ENCODE data around the gene MYT1.

Gene MYT1

DNA sequence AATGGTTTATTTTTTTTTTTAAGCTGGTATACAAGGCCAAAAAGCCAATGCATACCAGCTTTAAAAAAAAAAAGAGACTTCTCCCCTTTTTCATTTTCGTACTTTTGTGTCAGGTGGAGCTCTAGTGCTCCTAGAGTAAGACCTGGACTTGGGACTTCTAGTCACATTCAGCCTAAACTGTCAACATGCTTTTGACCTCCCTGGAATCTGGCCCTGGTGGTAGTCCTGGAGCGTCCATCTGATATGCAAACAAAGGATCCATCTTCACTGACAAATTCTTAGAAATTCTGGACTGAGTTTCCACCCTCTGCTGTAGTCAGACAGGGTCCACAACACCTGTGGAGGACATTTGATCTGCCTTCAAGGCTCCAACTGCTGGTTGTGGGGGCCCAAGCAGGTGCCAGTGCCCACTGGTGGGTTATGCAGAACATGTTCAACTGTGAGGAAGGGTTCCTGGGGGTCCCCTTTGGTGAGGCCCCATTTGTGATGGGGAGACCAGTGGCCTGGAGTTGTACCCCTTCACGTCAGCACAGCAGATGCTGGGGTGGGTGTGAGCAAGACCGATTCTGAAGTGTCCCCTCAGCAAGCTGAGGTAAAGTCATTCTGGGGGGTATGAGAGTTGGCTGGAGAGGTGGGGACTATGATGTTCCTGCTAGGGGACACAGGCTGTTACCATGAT lies 78.7 kb downstream of the MYT1 start:
- no peak for DNase-seq (ENCODE audit: low spot score)
- FAIRE-seq: no peak

DNA sequence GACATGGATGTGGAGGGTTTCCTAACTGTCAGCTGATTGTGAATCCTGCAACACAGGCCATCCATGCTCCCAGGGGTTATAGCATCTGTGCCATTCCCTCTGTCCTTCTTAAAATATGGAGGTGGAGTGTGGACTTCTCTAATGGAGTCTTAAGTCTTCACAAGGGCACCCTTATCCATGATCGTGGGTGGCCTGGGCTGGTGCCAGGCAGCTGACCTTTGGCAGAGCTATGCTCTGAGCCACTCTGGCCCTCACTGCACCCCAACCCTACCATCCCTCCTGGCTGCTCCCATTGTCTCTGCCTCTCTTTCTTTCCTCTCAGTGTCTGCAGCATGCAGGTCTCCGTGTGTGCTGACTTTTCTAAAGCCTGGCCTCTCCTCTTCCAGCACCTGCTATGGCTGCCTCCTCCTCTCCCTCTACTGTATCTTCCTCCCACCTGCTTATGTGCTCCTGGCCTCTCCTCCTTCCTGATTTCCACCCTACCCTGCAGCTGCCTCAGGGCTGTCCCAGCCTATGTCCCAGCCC lies 80.1 kb downstream of the MYT1 start:
- FAIRE-seq: no peak
- DNase-seq (ENCODE audit: low spot score): no peak

DNA sequence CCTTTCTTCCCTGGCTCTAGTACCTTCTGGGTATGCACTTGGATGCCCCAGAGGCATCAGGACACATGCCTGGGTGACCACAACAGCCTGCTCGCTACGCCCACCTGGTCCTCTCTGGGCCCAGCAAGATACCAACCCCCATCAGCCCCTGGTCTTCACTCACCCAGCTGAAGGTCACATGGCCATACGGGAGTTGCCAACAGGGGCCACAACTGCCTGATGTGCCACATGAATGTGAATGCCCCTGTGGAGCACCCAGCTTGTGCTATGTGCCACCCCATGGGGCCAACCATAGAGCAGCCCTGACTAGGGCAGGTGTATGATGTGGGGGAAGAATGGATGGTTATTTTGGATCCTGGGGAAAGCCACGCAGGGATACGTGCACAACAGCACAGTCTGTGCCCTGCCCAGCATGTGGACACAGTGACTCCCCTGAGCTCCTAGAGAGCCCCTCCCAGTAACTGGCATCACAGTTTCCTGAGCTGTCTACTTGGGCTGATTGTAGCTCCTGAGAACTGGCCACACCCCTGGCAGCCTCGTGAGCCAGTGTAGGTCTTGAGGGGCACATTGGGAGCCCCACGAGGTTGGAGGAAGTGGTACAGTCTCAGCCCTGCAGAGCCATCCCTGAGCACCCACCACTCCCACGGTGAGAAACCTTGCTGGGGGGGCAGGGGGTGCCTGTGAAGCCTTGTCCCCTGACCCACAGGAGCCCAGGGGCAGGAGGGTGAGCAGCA lies 80.8 kb downstream of the MYT1 start:
- DNase-seq (ENCODE audit: low spot score): no peak
- FAIRE-seq: no peak

DNA sequence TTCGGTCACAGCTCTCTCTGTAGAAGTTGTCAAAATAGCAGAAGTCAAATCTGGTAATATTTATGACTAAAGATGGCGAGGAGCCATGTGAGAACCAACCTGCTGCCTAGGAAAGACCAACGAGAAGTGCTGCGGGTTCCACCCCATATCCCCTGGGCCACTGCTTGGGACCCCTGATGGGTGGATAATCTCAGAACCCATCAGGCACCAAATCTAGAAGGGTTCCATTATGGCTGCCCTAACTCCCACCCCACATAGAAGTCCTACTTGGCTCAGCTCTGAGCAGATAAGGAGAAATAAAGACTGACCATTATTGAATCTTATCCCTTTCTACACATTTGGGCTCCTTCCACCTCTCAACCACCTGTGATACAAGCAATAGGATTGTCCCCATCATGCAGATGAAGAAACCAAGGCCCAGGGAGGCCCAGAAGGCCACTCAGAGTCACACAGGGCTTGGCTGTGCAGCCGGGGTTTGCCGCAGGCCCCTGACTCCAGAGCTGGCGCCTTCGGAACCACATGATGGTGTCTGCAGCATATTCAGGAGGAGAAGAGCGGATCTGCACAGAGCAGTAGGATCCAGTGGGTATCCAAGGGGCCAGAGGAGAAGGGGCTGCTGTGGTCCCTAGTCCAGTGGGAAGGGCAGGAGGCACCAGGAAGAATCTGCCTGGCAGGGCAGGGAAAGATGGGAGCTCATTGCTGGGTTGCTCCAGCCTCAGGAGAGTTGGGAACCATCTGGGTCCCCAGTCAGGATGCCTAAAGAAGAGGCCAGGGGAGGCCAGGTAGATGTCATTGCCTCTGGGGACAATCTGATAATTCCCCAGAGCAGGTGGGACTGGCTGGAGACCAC lies 81.7 kb downstream of the MYT1 start:
- FAIRE-seq (no peak), DNase-seq (ENCODE audit: low spot score) (no peak)

DNA sequence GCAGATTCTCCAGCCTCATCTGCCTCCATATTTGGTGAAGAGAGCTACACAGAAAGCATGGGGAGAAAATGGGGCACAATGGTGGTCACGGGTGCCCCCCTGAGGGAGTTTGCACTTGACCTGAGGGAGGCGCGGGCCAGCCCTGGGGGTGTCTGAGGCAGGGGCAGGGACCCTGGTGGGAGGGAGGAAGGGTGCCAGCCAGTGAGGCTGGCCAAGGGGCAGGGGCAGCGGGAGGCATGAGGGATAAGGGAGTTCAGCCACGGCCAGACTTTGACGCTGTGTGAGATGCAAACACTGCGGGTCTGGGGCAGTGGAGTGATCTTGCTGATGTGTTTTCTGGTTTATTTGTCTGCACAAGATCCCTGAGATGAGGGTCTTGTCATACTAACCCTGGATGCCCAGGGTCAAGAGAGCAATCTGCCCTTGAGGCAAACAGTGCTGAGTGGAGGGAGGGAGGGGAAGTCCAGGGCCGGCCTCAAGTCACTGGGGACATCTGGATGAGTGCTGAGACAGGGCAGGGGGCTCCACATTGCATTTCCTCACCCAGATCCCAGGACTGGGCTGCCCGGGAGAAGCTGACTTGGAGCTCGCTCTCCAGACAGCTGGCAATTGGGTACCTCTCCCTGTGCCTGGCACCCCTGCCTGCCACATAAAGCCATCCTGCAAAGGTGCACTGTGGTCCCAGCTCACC lies 82.5 kb downstream of the MYT1 start:
- FAIRE-seq (no peak), DNase-seq (ENCODE audit: low spot score) (no peak)

DNA sequence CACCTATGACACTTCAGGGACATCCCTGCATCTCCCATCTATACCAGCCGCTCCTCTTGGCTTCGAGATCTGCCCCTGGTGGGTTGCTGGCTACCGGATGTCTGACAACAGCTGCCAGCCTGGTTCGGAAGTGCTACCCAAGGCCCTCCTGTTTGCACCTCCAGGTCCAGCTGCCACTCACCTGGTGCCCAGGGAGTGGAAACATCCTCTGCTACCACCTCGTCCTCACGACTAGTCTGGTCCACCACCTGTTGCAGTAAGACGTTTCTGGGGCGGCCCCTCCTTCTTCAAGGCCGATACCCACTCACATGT lies 83.0 kb downstream of the MYT1 start:
- FAIRE-seq: no peak
- no peak for DNase-seq (ENCODE audit: low spot score)

DNA sequence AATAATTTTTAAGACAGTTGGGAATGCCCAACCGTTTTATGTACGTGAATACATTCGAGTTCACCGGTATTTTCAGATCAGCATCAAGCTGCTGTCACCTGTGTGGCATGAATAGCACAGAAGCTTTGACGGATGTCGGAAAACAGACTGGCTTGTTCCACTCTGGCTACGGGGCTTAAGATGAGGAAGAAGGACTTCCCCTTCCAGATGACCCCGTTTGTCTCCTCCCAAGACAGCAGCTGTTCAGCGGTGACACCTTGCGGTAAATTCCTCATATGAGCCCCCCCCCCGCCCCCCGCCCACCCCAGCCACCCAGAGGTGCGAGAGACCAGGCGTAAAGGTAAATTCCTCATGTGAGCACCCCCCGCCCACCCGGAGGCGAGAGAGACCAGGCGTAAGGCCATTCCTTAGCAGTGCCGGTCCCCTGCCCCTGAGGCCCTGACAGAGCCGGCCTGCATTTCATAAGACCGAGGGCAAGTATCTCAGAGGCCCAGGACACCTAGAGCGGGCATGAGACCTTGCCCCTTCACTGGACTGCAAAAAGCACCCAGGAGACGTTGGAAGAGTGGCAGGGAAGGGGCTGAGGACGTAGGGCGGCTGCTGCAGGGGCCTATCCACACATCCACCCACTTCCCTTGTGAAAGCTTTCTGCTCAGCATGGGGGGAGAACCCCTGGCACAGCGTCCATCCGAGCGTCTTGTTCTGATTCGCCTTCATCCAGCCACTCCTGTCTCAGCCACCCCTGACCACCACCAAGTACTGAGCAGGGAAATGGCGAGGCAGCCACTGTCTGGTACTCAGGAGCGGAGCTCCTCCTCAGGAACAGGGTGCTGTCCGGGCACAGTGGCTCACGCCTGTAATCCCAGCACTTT lies 84.0 kb downstream of the MYT1 start:
- no peak for FAIRE-seq
- DNase-seq (ENCODE audit: low spot score): no peak

DNA sequence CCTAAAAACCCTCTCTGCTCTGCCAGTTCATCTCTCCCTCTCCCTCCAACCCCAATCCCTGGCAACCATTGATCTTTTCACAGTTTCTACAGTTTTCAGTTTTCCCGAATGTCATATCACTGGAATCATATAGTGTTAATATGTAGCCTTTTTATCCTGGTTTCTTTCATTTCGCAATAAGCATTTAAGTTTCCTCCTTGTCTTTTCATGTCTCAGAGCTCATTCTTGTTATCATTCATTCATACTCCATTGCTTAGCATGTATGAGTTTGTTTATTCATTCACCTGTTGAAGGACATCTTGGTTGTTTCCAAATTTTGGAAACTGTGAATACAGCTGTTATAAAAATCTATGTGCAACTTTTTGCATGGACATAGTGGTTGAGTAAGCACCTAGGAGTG lies 85.8 kb downstream of the MYT1 start:
- DNase-seq (ENCODE audit: low spot score) (no peak), FAIRE-seq (no peak)

DNA sequence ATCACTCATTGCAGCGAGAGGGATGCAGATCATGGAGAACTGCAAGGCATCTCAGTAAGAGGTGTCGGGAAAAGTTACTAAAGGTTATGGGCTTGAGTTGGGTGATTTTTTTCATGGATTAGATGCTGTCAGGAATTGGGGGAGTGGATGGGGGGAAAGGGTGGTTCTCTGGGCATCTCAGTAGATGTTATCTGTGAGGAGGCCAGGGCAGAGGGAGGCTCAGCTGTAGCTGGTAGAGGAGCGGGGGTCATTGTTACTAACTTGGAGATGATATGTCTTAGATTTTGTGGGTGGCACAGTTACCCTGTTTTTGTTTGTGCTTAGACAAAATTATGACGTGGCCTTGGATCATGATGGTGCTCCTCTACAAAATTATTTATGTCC lies 88.7 kb downstream of the MYT1 start:
- FAIRE-seq (no peak), DNase-seq (ENCODE audit: low spot score) (no peak)

DNA sequence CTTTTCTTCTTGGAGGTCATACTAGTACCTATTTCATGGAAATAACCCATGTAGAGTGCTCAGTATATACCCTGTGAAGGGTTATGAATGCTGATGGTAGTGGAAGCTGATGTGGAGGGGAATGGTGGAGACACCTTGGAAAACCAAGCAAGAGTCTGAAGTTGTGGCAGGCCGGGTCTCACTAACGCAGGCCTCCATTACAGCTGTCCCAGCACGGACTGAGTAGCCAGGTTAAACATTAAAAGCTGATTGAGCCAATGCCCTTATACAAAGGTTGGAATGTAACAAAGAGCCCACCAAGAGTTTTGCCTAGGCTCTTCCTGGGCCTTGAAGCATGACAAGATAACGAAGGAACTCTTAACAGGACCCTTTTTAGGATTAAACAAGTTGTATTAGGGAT lies 89.2 kb downstream of the MYT1 start:
- DNase-seq (ENCODE audit: low spot score) (no peak), FAIRE-seq (no peak)

DNA sequence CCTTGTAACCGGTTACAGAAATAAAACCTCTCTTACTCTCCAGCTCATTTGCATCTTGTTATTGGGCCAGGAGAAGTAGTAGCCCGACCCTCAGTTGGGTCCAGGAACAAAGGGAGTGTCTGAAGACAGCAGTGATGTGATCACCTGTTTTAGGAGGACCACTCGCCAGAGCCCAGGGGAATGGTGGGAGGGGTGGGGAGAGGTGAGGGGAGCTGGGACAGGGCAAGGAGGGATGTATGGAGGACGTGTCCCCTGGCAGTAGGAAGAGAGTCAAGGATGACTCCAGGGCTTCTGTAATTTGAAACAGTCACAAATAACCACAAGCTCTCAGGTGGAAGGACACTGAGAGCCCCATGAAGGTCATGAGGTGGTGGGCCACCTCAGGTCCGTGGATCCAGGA lies 89.9 kb downstream of the MYT1 start:
- DNase-seq (ENCODE audit: low spot score): no peak
- no peak for FAIRE-seq

DNA sequence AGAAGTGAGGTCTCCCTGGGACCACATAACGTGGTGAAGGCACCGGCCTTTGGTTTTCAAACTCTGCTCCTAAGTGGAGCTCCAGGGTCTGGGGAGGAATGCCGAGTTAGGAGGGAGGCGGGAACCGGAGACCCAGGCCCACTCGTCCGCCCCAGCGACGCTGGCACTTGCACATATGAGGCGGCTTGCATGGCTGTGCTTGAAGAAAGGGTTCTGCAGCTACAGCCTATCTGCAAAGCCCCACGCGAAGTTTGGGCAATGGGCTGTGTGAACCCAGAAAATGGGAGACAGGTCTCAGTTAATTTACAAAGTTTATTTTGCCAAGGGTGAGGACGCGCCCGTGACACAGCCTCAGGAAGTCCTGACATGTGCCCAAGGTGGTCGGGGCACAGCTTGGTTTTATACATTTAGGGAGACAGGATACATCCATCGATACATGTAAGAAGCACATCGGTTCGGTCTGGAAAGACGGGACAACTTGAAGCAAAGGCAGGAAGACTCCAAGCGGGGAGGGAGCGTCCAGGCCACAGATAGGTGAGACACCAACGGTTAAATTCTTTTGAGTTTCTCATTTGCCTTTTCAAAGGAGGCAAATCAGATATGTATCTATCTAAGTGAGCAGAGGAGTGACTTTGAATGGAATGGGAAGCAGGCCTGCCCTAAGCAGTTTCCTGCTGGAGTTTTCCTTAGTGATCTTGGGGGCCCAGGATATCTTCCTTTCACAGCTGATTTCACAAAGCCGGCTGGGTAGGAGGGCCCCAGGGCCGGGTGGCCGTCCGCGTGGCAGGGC lies 90.5 kb downstream of the MYT1 start:
- no peak for FAIRE-seq
- no peak for DNase-seq (ENCODE audit: low spot score)

DNA sequence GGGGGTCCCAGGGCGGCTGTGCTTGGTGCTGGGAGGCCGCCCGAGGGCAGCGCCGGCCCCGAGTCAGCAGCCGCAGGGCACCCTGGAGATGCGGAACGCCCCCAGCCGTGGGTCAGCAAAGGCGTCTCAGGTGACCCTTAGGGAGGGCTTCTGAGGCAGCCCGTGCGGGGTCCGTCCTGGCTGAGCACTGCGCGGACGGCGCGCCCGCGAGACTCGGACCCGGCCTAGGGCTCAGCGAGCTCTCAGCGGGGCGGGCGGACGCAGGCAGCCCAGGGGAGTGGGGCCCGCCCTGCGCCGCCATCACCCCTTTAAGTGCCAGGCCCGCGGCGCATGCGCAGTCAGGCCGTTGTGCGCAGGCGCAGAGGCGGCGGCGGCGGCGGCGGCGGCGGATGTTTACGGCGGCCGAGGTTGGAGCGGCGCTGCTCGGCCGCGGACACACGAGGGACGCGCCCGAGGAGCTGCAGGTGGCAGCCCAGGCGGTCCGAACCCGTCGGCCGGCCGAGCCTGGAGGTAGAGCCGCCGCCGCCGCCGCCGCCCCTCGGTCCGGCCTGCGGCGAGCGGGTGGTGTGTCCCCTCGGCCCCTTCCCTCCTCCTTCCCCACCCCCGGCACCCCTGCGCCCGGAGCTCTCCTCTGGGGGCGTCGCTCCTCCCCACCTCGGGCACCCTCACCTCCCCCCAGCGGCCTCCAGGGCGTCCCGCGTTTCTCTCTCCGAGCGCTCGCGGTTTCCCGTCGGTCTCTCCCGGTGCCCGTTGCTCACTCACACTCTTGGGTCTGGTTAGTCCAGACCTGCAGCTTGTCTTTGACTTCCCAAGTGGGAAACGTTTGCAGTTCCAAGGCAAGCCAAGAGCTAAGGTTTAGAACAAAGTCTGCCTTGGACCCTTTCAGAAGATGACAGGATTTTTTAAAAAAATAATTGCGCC lies 91.4 kb downstream of the MYT1 start, which contains the start of gene PCMTD2:
Gene PCMTD2 (plus strand): TSS at position 388 of the 921 bp plus-strand sequence. CDS start 4,218 bp downstream, outside the sequence.
- peak; percentile 73 for DNase-seq (ENCODE audit: low spot score)
- FAIRE-seq: no peak

DNA sequence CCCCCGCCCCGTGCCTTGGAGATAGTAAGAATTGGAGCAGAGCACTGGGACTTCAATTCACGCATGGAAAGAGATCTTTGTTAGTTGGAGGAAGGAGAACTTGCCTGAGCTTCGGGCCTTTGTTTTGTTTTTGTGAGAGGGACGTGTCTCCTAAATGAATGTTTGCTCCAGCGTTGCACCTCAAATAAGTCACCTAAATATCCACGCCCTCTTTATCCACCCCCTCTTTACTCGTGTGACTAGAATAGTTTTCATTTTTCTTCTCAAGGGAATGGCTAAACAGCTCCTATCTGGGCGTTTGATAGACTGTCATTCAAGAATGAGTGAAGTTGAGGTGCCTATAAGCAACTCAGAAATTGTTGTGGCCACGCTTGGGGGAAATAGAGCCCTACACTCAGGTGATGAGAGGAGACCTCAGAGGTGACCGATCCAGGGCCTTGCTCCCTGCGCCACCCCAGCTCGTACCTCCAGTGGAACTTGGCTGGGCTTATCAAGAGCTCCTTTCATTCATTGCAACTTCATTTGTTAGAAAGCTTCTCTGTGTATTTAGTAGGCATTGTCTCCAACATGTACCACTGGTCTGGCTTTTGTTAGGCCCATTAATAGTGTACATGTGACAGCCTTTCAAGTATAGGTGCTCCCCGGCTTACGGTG lies 92.2 kb downstream of the MYT1 start:
- FAIRE-seq: no peak
- no peak for DNase-seq (ENCODE audit: low spot score)

DNA sequence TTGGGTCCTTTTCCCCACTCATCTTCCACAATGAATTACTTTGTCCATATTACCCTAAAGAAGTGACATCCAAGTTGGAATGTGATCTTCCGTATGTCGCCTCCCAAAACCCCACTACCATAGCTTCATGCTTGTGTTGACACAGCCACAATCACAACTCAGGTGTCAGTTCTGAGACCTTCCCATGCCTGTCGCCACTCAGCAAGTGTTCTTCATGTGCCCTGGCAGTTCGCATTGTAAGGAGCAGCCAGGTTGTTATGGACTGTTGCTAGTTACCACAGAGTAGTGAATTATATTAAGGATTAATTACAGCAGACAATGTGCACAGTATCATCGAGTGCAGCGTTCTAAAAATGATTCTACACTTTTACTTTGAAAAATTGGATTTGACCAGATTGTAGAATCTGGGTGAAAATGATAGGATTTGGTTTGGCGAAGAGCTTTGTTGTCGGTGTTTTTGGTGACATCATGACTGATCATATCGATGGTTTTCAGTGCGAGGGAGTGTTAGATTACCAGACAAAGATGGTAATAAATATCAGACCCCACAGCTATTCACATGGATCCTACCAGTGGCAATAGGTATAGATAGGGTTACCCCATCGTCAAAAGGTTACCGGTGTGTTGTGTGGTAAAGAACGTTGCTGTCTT lies 93.0 kb downstream of the MYT1 start:
- no peak for FAIRE-seq

DNA sequence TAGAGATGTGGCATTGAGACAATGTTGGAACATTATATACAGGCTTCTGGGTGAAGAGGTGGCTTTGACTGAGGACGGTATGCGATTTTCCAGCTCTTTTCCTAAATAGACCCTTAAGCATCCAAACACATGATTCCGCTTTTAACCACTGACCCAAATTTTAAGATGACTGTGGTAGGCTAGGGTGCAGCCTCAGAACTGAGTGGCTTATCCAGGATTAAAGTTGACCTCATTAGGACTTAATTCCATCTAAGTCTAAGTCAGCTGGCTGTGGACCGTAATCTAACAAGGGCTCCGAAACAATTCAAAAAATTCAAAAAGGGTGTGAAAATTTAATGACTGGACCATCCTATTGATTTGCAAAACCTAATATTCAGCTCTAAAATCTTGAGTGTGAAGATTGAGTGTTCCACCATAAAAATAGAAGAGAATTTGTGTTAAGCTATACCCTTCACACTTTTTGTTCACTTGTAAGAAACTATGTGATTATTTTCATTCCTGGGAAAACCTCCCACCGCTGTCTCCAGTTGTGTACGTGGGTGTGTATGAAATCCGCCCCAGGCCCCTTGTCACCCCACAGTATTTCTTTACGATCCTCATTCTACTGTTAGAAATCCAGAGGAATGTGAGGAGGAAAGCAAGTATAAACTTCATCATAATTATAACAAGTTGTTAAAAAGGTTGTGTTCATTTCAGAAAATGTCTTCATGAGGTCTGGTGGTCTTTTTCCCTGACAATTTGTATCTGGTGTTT lies 94.0 kb downstream of the MYT1 start:
- no peak for FAIRE-seq
- DNase-seq (ENCODE audit: low spot score): no peak

More for the DNA sequence above, 93.0 kb downstream of the MYT1 start:
- no peak for DNase-seq (ENCODE audit: low spot score)

DNA sequence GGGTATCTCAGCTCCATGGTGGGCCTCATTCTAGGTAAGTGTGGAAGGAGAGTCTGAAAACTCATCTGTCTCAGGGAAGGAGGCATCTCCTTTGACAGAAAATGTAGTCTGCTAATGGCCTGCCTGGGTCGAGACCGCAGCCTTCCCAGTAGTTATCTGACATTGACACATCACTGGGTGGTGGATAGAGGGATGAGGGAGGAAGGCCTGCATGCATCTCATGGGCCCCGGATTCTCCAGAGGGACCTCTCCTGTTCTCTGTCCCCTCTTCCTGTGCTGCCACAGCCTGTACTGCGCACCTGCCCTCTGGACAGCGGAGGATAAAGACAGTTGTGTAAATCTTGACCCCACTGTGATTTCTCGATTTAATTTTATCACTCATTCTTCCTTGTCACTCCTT lies 96.0 kb downstream of the MYT1 start:
- DNase-seq (ENCODE audit: low spot score) (no peak), FAIRE-seq (no peak)
